ENCODE data around the gene LGI4.

The LGI4 gene

GRCh38 chr19:35100588-35101533, 34.0 kb downstream of the LGI4 start:
- no peak overlapping the region for H3K4me3 ChIP-seq (ENCODE audit: severe bottlenecking)
- H3K4me1 ChIP-seq (ENCODE audit: insufficient read depth, poor library complexity, severe bottlenecking) = peaks cover 5% of the 10 kb centered on the region
- no peak overlapping the region for H3K27ac ChIP-seq (ENCODE audit: poor library complexity, severe bottlenecking)
- DNase-seq (ENCODE audit: low spot score) = no peak
- no peak for TF ChIP-seq CTCF (IDR thresholded peaks at IDR 0.05; ENCODE audit: poor library complexity, severe bottlenecking)
- no peak for ATAC-seq (ENCODE audit: low read depth)
- H3K36me3 ChIP-seq (ENCODE audit: low read depth) = no peaks in the 10 kb centered on the region
- no peaks in the 10 kb centered on the region for H3K27me3 ChIP-seq (ENCODE audit: insufficient read depth, poor library complexity, severe bottlenecking)
- no peaks in the 10 kb centered on the region for H3K9me3 ChIP-seq (ENCODE audit: severe bottlenecking)

- H3K36me3 ChIP-seq (ENCODE audit: low read depth) = no peaks in the 10 kb centered on the region
- DNase-seq (ENCODE audit: low spot score) (no peak), ATAC-seq (ENCODE audit: low read depth) (no peak)
- no peak overlapping the region for H3K27ac ChIP-seq (ENCODE audit: poor library complexity, severe bottlenecking)
- no peaks in the 10 kb centered on the region for H3K9me3 ChIP-seq (ENCODE audit: severe bottlenecking)
- H3K4me1 ChIP-seq (ENCODE audit: insufficient read depth, poor library complexity, severe bottlenecking) = peaks cover 8% of the 10 kb centered on the region
- H3K27me3 ChIP-seq (ENCODE audit: insufficient read depth, poor library complexity, severe bottlenecking) = no peaks in the 10 kb centered on the region
- no peak for TF ChIP-seq CTCF (IDR thresholded peaks at IDR 0.05; ENCODE audit: poor library complexity, severe bottlenecking)
- no peak overlapping the region for H3K4me3 ChIP-seq (ENCODE audit: severe bottlenecking)
Measured at GRCh38 chr19:35099897-35100275, 35.0 kb downstream of the LGI4 start.

GRCh38 chr19:35099155-35099896, 35.5 kb downstream of the LGI4 start:
- no peak overlapping the region for H3K4me3 ChIP-seq (ENCODE audit: severe bottlenecking)

GRCh38 chr19:35098413-35099049, 36.3 kb downstream of the LGI4 start:
- DNase-seq (ENCODE audit: low spot score) = no peak
- peaks cover 8% of the 10 kb centered on the region for H3K4me1 ChIP-seq (ENCODE audit: insufficient read depth, poor library complexity, severe bottlenecking)
- peak; percentile 8; the same call in 1 of the 3 replicates for ATAC-seq (ENCODE audit: low read depth)
- no peaks in the 10 kb centered on the region for H3K27me3 ChIP-seq (ENCODE audit: insufficient read depth, poor library complexity, severe bottlenecking)
- no peak for TF ChIP-seq CTCF (IDR thresholded peaks at IDR 0.05; ENCODE audit: poor library complexity, severe bottlenecking)
- H3K36me3 ChIP-seq (ENCODE audit: low read depth) = no peaks in the 10 kb centered on the region
- H3K9me3 ChIP-seq (ENCODE audit: severe bottlenecking) = no peaks in the 10 kb centered on the region
- no peak overlapping the region for H3K4me3 ChIP-seq (ENCODE audit: severe bottlenecking)
- no peak overlapping the region for H3K27ac ChIP-seq (ENCODE audit: poor library complexity, severe bottlenecking)

More at GRCh38 chr19:35099155-35099896, 35.5 kb downstream of the LGI4 start:
- Histone ChIP-seq H3K27ac (ENCODE audit: poor library complexity, severe bottlenecking) (no peak overlapping the region), H3K9me3 (ENCODE audit: severe bottlenecking) (no peaks in the 10 kb centered on the region), H3K27me3 (ENCODE audit: insufficient read depth, poor library complexity, severe bottlenecking) (no peaks in the 10 kb centered on the region), H3K4me1 (ENCODE audit: insufficient read depth, poor library complexity, severe bottlenecking) (peaks cover 8% of the 10 kb centered on the region), H3K36me3 (ENCODE audit: low read depth) (no peaks in the 10 kb centered on the region)
- ATAC-seq (ENCODE audit: low read depth) (no peak), DNase-seq (ENCODE audit: low spot score) (no peak)
- TF ChIP-seq CTCF (IDR thresholded peaks at IDR 0.05; ENCODE audit: poor library complexity, severe bottlenecking) = no peak
